Raji (cell line): ENCODE results near the gene USP24.

Experiments used
- POLR2A ChIP-seq: IDR thresholded peaks from 2 replicates; pipeline ENCODE4 v1.6.1; 2011; ENCODE audit warnings: low read depth, low read length, control low read depth; ENCODE audit not compliant: insufficient read depth

USP24 gene

GRCh38 chr1:55129194-55129728 is 85.9 kb downstream of the USP24 start:
- TF ChIP-seq POLR2A = no peak

GRCh38 chr1:55128418-55128995 is 86.7 kb downstream of the USP24 start:
- no peak for TF ChIP-seq POLR2A

GRCh38 chr1:55127827-55128343 is 87.3 kb downstream of the USP24 start:
- TF ChIP-seq POLR2A = no peak

GRCh38 chr1:55124470-55124869 is 90.7 kb downstream of the USP24 start:
- no peak for TF ChIP-seq POLR2A

GRCh38 chr1:55120538-55120937 is 94.6 kb downstream of the USP24 start:
- TF ChIP-seq POLR2A = no peak

GRCh38 chr1:55118651-55119329 is 96.4 kb downstream of the USP24 start:
- no peak for TF ChIP-seq POLR2A

- no peak for TF ChIP-seq POLR2A
These were observed 97.2 kb downstream of the USP24 start for GRCh38 chr1:55117941-55118340.

- TF ChIP-seq POLR2A = no peak
These were observed 108.1 kb downstream of the USP24 start for GRCh38 chr1:55107101-55107500.

GRCh38 chr1:55103891-55104290 is 111.3 kb downstream of the USP24 start:
- no peak for TF ChIP-seq POLR2A

- no peak for TF ChIP-seq POLR2A
These were observed 120.1 kb downstream of the USP24 start for GRCh38 chr1:55095095-55095494.

- no peak for TF ChIP-seq POLR2A
These were observed 122.7 kb downstream of the USP24 start for GRCh38 chr1:55092475-55092874.

GRCh38 chr1:55089683-55090082 is 125.5 kb downstream of the USP24 start:
- no peak for TF ChIP-seq POLR2A

GRCh38 chr1:55088413-55088812 is 126.8 kb downstream of the USP24 start:
- no peak for TF ChIP-seq POLR2A

- TF ChIP-seq POLR2A = no peak
These were observed 127.7 kb downstream of the USP24 start for GRCh38 chr1:55087439-55087838.

- TF ChIP-seq POLR2A = no peak
These were observed 130.9 kb downstream of the USP24 start for GRCh38 chr1:55084257-55084656.

GRCh38 chr1:55081905-55082296 is 133.3 kb downstream of the USP24 start:
- TF ChIP-seq POLR2A = no peak
